HG02571 (cell line): Measurements from ENCODE around the gene TSHZ2.
"Not testable (repeated sequence)": the region's sequence is repeated elsewhere in the genome, so short reads cannot be mapped to it uniquely, and the experiment has no call there.

ENCODE experiments used
- ATAC-seq: cut with Tn5 transposase; IDR thresholded peaks from one replicate; pipeline ENCODE4 v1.9.1; 2021; ENCODE audit warnings: mild to moderate bottlenecking, moderate library complexity; ENCODE audit not compliant: unreplicated experiment

The TSHZ2 gene

GRCh38 chr20:53395188-53395923, 423.2 kb downstream of the TSHZ2 start:
- no peak for ATAC-seq

- no peak for ATAC-seq
Observed at GRCh38 chr20:53399083-53399482, 426.9 kb downstream of the TSHZ2 start.

- no peak for ATAC-seq
Observed at GRCh38 chr20:53399592-53400335, 427.6 kb downstream of the TSHZ2 start.

GRCh38 chr20:53402233-53403005, 430.3 kb downstream of the TSHZ2 start:
- ATAC-seq, result no peak

- ATAC-seq, result no peak
Observed at GRCh38 chr20:53403029-53403428, 430.9 kb downstream of the TSHZ2 start.

GRCh38 chr20:53405139-53405538, 433.0 kb downstream of the TSHZ2 start:
- ATAC-seq, result no peak

GRCh38 chr20:53406580-53406979, 434.4 kb downstream of the TSHZ2 start:
- no peak for ATAC-seq

GRCh38 chr20:53408691-53409446, 436.7 kb downstream of the TSHZ2 start:
- no peak for ATAC-seq

- no peak for ATAC-seq
Observed at GRCh38 chr20:53409447-53409717, 437.2 kb downstream of the TSHZ2 start.

GRCh38 chr20:53411129-53411528, 439.0 kb downstream of the TSHZ2 start:
- no peak for ATAC-seq

- no peak for ATAC-seq
Observed at GRCh38 chr20:53411891-53412290, 439.7 kb downstream of the TSHZ2 start.

- no peak for ATAC-seq
Observed at GRCh38 chr20:53412577-53413185, 440.5 kb downstream of the TSHZ2 start.

GRCh38 chr20:53413186-53413631, 441.1 kb downstream of the TSHZ2 start:
- peak; percentile 74 for ATAC-seq

- not testable (repeated sequence) for ATAC-seq
Observed at GRCh38 chr20:53413845-53414244, 441.7 kb downstream of the TSHZ2 start.

GRCh38 chr20:53419693-53420460, 447.7 kb downstream of the TSHZ2 start:
- ATAC-seq, result no peak

GRCh38 chr20:53421343-53421742, 449.2 kb downstream of the TSHZ2 start:
- no peak for ATAC-seq

- no peak for ATAC-seq
Observed at GRCh38 chr20:53422039-53422438, 449.9 kb downstream of the TSHZ2 start.

- no peak for ATAC-seq
Observed at GRCh38 chr20:53423587-53424146, 451.5 kb downstream of the TSHZ2 start.

GRCh38 chr20:53425481-53425880, 453.3 kb downstream of the TSHZ2 start:
- ATAC-seq, result no peak

GRCh38 chr20:53425941-53426340, 453.8 kb downstream of the TSHZ2 start:
- no peak for ATAC-seq
